ENCODE data around the gene SIPA1.
A peak's percentile ranks its signal among the peaks of the same experiment; 100 is the strongest.

The SIPA1 gene

GRCh38 chr11:65595543-65596281, 42.2 kb upstream of the SIPA1 start, which contains the start of gene KCNK7:
Gene KCNK7 (minus strand): TSS chr11:65595800. CDS start chr11:65595772, 28 bp downstream.
- Histone ChIP-seq H3K9ac (ENCODE audit: low read depth, low read length) (no peak within 1 kb of the TSS), H3K36me3 (ENCODE audit: control insufficient read depth, insufficient read depth, low read length) (peaks cover 10% of the 10 kb centered on the region)

GRCh38 chr11:65596520-65596919, 41.4 kb upstream of the SIPA1 start:
- Histone ChIP-seq H3K27ac (ENCODE audit: low read depth, low read length) (no peak overlapping the region), H3K27me3 (ENCODE audit: control insufficient read depth, insufficient read depth, low read length) (peaks cover 24% of the 10 kb centered on the region), H3K4me1 (ENCODE audit: control insufficient read depth, insufficient read depth, low read length) (peaks cover 3% of the 10 kb centered on the region; the same call in 1 of the 2 replicates), H3K9ac (ENCODE audit: low read depth, low read length) (no peak overlapping the region), H3K9me3 (ENCODE audit: control insufficient read depth, insufficient read depth, low read length) (no peaks in the 10 kb centered on the region), H3K36me3 (ENCODE audit: control insufficient read depth, insufficient read depth, low read length) (peaks cover 10% of the 10 kb centered on the region), H3K4me3 (ENCODE audit: low read depth, low read length) (no peak overlapping the region)

More at GRCh38 chr11:65595543-65596281, 42.2 kb upstream of the SIPA1 start, which contains the start of gene KCNK7:
- no peak within 1 kb of the TSS for H3K4me3 ChIP-seq (ENCODE audit: low read depth, low read length)
- H3K9me3 ChIP-seq (ENCODE audit: control insufficient read depth, insufficient read depth, low read length), result no peaks in the 10 kb centered on the region
- H3K4me1 ChIP-seq (ENCODE audit: control insufficient read depth, insufficient read depth, low read length), result peaks cover 3% of the 10 kb centered on the region; the same call in 1 of the 2 replicates
- peaks cover 32% of the 10 kb centered on the region for H3K27me3 ChIP-seq (ENCODE audit: control insufficient read depth, insufficient read depth, low read length)
- H3K27ac ChIP-seq (ENCODE audit: low read depth, low read length), result no peak within 1 kb of the TSS

- Histone ChIP-seq H3K9me3 (ENCODE audit: control insufficient read depth, insufficient read depth, low read length) (no peaks in the 10 kb centered on the region), H3K4me3 (ENCODE audit: low read depth, low read length) (no peak overlapping the region), H3K27ac (ENCODE audit: low read depth, low read length) (no peak overlapping the region), H3K27me3 (ENCODE audit: control insufficient read depth, insufficient read depth, low read length) (peaks cover 8% of the 10 kb centered on the region), H3K36me3 (ENCODE audit: control insufficient read depth, insufficient read depth, low read length) (peaks cover 14% of the 10 kb centered on the region), H3K4me1 (ENCODE audit: control insufficient read depth, insufficient read depth, low read length) (no peaks in the 10 kb centered on the region), H3K9ac (ENCODE audit: low read depth, low read length) (no peak overlapping the region)
Measured at GRCh38 chr11:65598258-65598699, 39.6 kb upstream of the SIPA1 start.

GRCh38 chr11:65599216-65599954, 38.5 kb upstream of the SIPA1 start:
- Histone ChIP-seq H3K9me3 (ENCODE audit: control insufficient read depth, insufficient read depth, low read length) (no peaks in the 10 kb centered on the region), H3K4me1 (ENCODE audit: control insufficient read depth, insufficient read depth, low read length) (no peaks in the 10 kb centered on the region), H3K27me3 (ENCODE audit: control insufficient read depth, insufficient read depth, low read length) (no peaks in the 10 kb centered on the region), H3K4me3 (ENCODE audit: low read depth, low read length) (no peak overlapping the region), H3K36me3 (ENCODE audit: control insufficient read depth, insufficient read depth, low read length) (peaks cover 25% of the 10 kb centered on the region), H3K27ac (ENCODE audit: low read depth, low read length) (no peak overlapping the region), H3K9ac (ENCODE audit: low read depth, low read length) (no peak overlapping the region)

- no peaks in the 10 kb centered on the region for H3K27me3 ChIP-seq (ENCODE audit: control insufficient read depth, insufficient read depth, low read length)
- no peak overlapping the region for H3K9ac ChIP-seq (ENCODE audit: low read depth, low read length)
- no peaks in the 10 kb centered on the region for H3K9me3 ChIP-seq (ENCODE audit: control insufficient read depth, insufficient read depth, low read length)
- H3K36me3 ChIP-seq (ENCODE audit: control insufficient read depth, insufficient read depth, low read length), result peaks cover 30% of the 10 kb centered on the region
- no peak overlapping the region for H3K27ac ChIP-seq (ENCODE audit: low read depth, low read length)
- H3K4me1 ChIP-seq (ENCODE audit: control insufficient read depth, insufficient read depth, low read length), result no peaks in the 10 kb centered on the region
- no peak overlapping the region for H3K4me3 ChIP-seq (ENCODE audit: low read depth, low read length)
Measured at GRCh38 chr11:65599955-65600246, 38.0 kb upstream of the SIPA1 start.

GRCh38 chr11:65604258-65604657, 33.6 kb upstream of the SIPA1 start:
- no peak overlapping the region for H3K9ac ChIP-seq (ENCODE audit: low read depth, low read length)
- no peak overlapping the region for H3K4me3 ChIP-seq (ENCODE audit: low read depth, low read length)
- H3K36me3 ChIP-seq (ENCODE audit: control insufficient read depth, insufficient read depth, low read length), result peaks cover 37% of the 10 kb centered on the region
- no peaks in the 10 kb centered on the region for H3K9me3 ChIP-seq (ENCODE audit: control insufficient read depth, insufficient read depth, low read length)
- H3K27me3 ChIP-seq (ENCODE audit: control insufficient read depth, insufficient read depth, low read length), result no peaks in the 10 kb centered on the region
- H3K4me1 ChIP-seq (ENCODE audit: control insufficient read depth, insufficient read depth, low read length), result peaks cover 3% of the 10 kb centered on the region; the same call in 1 of the 2 replicates
- no peak overlapping the region for H3K27ac ChIP-seq (ENCODE audit: low read depth, low read length)

GRCh38 chr11:65606876-65607613, 30.9 kb upstream of the SIPA1 start:
- Histone ChIP-seq H3K27me3 (ENCODE audit: control insufficient read depth, insufficient read depth, low read length) (no peaks in the 10 kb centered on the region), H3K27ac (ENCODE audit: low read depth, low read length) (peak overlapping the region; percentile 46), H3K9ac (ENCODE audit: low read depth, low read length) (no peak overlapping the region), H3K9me3 (ENCODE audit: control insufficient read depth, insufficient read depth, low read length) (no peaks in the 10 kb centered on the region), H3K4me1 (ENCODE audit: control insufficient read depth, insufficient read depth, low read length) (peaks cover 3% of the 10 kb centered on the region; the same call in 1 of the 2 replicates), H3K36me3 (ENCODE audit: control insufficient read depth, insufficient read depth, low read length) (peaks cover 42% of the 10 kb centered on the region), H3K4me3 (ENCODE audit: low read depth, low read length) (peak overlapping the region; percentile 56)

GRCh38 chr11:65607614-65608426, 30.1 kb upstream of the SIPA1 start:
- H3K4me3 ChIP-seq (ENCODE audit: low read depth, low read length), result peak overlapping the region; percentile 56

GRCh38 chr11:65609229-65609628, 28.7 kb upstream of the SIPA1 start:
- Histone ChIP-seq H3K27me3 (ENCODE audit: control insufficient read depth, insufficient read depth, low read length) (no peaks in the 10 kb centered on the region), H3K4me3 (ENCODE audit: low read depth, low read length) (no peak overlapping the region), H3K36me3 (ENCODE audit: control insufficient read depth, insufficient read depth, low read length) (peaks cover 36% of the 10 kb centered on the region), H3K9me3 (ENCODE audit: control insufficient read depth, insufficient read depth, low read length) (no peaks in the 10 kb centered on the region), H3K27ac (ENCODE audit: low read depth, low read length) (no peak overlapping the region), H3K4me1 (ENCODE audit: control insufficient read depth, insufficient read depth, low read length) (peaks cover 3% of the 10 kb centered on the region; the same call in 1 of the 2 replicates), H3K9ac (ENCODE audit: low read depth, low read length) (no peak overlapping the region)

More at GRCh38 chr11:65607614-65608426, 30.1 kb upstream of the SIPA1 start:
- H3K27me3 ChIP-seq (ENCODE audit: control insufficient read depth, insufficient read depth, low read length), result no peaks in the 10 kb centered on the region
- peaks cover 3% of the 10 kb centered on the region; the same call in 1 of the 2 replicates for H3K4me1 ChIP-seq (ENCODE audit: control insufficient read depth, insufficient read depth, low read length)
- no peaks in the 10 kb centered on the region for H3K9me3 ChIP-seq (ENCODE audit: control insufficient read depth, insufficient read depth, low read length)
- H3K27ac ChIP-seq (ENCODE audit: low read depth, low read length), result peak overlapping the region; percentile 46
- peaks cover 48% of the 10 kb centered on the region for H3K36me3 ChIP-seq (ENCODE audit: control insufficient read depth, insufficient read depth, low read length)
- H3K9ac ChIP-seq (ENCODE audit: low read depth, low read length), result no peak overlapping the region

- Histone ChIP-seq H3K9me3 (ENCODE audit: control insufficient read depth, insufficient read depth, low read length) (no peaks in the 10 kb centered on the region), H3K4me1 (ENCODE audit: control insufficient read depth, insufficient read depth, low read length) (peaks cover 3% of the 10 kb centered on the region; the same call in 1 of the 2 replicates), H3K27ac (ENCODE audit: low read depth, low read length) (no peak overlapping the region), H3K4me3 (ENCODE audit: low read depth, low read length) (no peak overlapping the region), H3K9ac (ENCODE audit: low read depth, low read length) (no peak overlapping the region), H3K36me3 (ENCODE audit: control insufficient read depth, insufficient read depth, low read length) (peaks cover 32% of the 10 kb centered on the region), H3K27me3 (ENCODE audit: control insufficient read depth, insufficient read depth, low read length) (no peaks in the 10 kb centered on the region)
Measured at GRCh38 chr11:65609665-65610064, 28.2 kb upstream of the SIPA1 start.

Measured in HUES48 (cell line).